T-helper 2 cell treated with Interferon-gamma antibody and Interleukin-4, amounts not matched to agents 100 ng/mL and 5 ng/mL, for 36 hours (primary cell): ENCODE measurements around the gene PEX16. TPM values are rescaled to one million over a fixed set of nuclear protein-coding genes. Genes with fewer than 3 reads are reported as not detected.

Experiments used
- intact Hi-C: fragments of 100-400 bp; cut with micrococcal nuclease; formaldehyde crosslinking; loops from one replicate; pipeline ENCODE4 v1.15.1; 2023
- total RNA-seq: library from RNA; stranded (reverse); gene quantifications from 2 replicates; pipeline ENCODE4 v1.2.3, GENCODE V29; 2022

Gene PEX16
- total RNA-seq, 1 donor from 2014 or later: 49.7 TPM

- intact Hi-C loops: no loop called here
Observed at GRCh38 chr11:45879803-45880686, 37.6 kb downstream of the PEX16 start.

DNA sequence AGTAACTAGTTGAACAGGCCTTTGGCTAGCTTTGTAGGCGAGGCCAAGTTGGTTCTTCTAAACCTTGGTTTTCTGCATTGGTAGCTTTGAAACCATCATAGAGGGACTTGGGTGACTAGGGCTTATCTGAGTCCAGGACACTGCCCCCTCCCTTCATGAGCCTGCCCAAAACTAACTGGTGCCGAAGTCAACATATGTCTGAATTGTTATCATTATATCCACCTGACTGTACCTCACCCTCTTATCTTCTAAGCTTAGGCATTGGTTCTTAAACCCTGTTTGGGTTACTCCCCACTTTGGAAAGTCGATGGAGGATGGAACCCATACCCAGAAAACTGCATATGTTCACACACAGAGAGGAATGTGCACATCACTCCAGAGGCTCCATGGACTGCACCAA is 39.8 kb downstream of the PEX16 start:
- intact Hi-C loops: no loop called here

- intact Hi-C loops: no loop called here
Observed at GRCh38 chr11:45877221-45877620, 40.5 kb downstream of the PEX16 start.

DNA sequence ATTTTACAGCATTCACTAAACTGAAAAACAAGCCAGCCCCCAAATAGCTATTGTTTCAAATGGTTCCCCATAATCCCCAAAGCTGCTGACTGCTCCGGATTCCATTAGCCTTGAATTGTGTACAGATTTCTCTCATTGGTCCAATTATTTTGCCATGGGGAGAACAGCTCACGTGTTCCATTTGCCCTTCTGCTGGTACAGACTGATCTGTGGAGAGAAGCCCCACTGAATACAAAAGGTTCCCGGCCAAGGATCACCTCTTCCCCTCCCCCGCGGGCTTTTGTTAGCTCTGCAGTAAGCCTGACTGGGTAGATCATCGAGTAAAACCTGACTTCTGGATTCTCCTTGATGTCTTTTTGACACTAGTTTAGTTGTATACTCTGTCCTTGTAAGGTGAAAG is 41.3 kb downstream of the PEX16 start:
- intact Hi-C loops: no loop called here

GRCh38 chr11:45872651-45873356 is 44.9 kb downstream of the PEX16 start:
- intact Hi-C loops: loop anchor here (1.0 kb wide), 1 partner anchor 133 kb away; no protein-coding TSS in a partner anchor

DNA sequence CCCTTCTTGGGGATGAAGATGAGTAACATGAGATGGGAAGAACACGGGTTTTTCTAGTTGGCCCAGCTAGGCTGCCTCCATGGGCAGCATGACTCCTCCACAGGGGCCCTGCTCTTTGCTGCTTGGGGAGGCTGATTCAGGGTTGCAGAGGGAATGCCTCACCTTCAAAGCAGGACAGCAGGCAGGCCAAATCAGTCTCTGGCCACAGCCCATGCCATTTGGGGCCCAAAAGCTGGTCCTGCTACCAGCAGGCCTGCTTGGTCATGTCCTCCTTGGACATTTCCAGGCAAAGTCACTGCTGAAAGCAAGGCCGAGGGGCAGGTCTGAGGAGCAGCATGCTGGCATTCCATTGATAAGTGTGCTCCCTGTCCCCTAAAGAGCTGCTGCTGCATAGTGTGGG is 46.0 kb downstream of the PEX16 start:
- intact Hi-C loops: loop anchor here (1.0 kb wide), 1 partner anchor 135 kb away; no protein-coding TSS in a partner anchor

DNA sequence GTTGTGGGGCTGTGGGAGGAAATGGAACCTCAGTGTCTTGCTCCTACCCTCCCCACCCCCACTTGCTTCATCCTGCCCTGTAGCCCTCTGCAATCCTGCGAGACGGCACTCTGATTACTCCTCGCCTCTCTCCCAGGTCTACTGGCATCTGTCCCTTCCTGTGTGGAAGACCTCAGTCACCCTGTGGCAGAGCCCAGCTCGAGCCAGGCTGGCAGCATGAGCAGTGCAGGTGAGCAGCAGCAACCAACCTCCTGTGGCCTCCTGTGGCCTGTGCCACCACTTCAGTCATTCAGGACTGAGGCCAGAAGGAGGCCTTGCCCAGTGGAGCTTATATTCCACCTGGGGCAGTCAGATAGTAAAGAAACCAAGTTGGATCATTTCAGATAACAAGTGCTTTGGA is 47.0 kb downstream of the PEX16 start:
- intact Hi-C loops: no loop called here

GRCh38 chr11:45869551-45869950 is 48.1 kb downstream of the PEX16 start:
- intact Hi-C loops: no loop called here

GRCh38 chr11:45864041-45864440 is 53.6 kb downstream of the PEX16 start:
- intact Hi-C loops: no loop called here

DNA sequence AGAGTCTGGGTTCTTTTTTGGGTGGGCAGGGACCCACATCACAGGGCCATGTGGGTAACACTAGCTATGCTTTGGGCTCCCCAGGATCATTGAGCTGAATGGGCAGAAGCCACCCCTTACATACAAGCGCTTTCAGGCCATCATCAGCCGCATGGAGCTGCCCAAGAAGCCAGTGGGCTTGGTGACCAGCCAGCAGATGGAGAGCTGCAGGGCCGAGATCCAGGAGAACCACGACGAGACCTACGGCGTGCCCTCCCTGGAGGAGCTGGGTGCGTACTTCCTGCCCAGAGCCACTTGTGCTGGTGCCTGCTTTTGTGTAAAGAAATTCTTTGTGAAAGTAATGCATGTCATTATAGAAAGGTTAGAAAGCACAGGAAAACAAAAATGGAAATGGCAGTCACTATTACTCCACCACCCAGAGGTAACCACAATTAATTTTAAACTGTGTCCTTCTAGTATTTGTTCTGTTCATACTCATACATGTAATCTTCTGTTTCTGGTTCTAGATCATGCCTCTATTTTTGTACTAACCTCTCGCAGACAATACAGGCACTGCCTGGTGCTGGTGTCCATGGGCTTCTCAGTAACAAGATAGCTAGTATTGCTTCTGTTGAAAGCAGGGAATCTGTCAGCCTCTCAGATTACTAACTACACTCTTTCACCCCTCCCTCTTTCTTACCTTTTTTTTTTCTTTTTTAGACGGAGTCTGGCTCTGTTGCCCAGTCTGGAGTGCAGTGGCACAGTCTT is 56.7 kb downstream of the PEX16 start:
- intact Hi-C loops: no loop called here

DNA sequence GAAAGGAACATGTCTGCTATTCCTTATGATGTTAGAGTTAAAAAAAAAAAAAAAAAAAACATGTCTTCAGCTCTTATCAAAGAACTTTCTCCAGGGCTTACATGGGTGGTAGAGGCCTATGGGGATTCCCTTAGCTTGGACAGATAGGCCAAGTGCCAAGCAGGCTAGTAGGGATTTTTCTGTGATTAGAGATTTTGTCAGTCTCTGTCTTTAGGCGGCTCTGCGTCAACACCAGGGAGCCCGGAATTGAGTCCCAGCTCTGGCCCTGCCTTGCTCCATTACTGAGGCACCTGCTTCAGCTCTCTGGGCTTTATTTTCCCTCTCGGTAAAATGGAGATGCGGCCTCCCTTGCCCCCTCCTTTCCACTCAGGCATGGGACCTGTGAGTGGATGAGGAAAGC is 57.3 kb downstream of the PEX16 start:
- intact Hi-C loops: no loop called here

Other genes with a start within 250 kb of the PEX16 start
- gene SLC35C1, start 112.7 kb downstream of the PEX16 start, total RNA-seq: 21.7 and 22.5 TPM in 2 replicates
- 26.8 and 29.4 TPM in 2 replicates for gene CRY2, start 70.4 kb downstream of the PEX16 start, total RNA-seq
- gene MAPK8IP1, start 32.2 kb downstream of the PEX16 start, total RNA-seq: 0.66 and 0.80 TPM in 2 replicates
- gene FREY1, start 10.6 kb downstream of the PEX16 start, total RNA-seq: 2.4 and 4.4 TPM in 2 replicates
- 0.36 and 0.52 TPM in 2 replicates for gene LARGE2, start 4.8 kb upstream of the PEX16 start, total RNA-seq
- gene PHF21A, start 203.6 kb upstream of the PEX16 start, total RNA-seq: 27.1 and 32.2 TPM in 2 replicates